T follicular helper cell (primary cell): ENCODE measurements around the gene MYCL.
"Not testable (repeated sequence)": the region's sequence is repeated elsewhere in the genome, so short reads cannot be mapped to it uniquely, and the experiment has no call there.

Source experiments
- DNase-seq: peaks from one replicate; pipeline ENCODE4 v3.0.0-alpha.2; 2020; ENCODE audit warnings: low read depth

Gene MYCL

GRCh38 chr1:39890880-39891279 lies 10.8 kb downstream of the MYCL start:
- no peak for DNase-seq

GRCh38 chr1:39890273-39890672 lies 11.4 kb downstream of the MYCL start:
- DNase-seq = no peak

GRCh38 chr1:39886757-39887231 lies 14.9 kb downstream of the MYCL start:
- no peak for DNase-seq

GRCh38 chr1:39885516-39885915 lies 16.2 kb downstream of the MYCL start:
- DNase-seq = no peak

GRCh38 chr1:39882152-39882551 lies 19.6 kb downstream of the MYCL start:
- DNase-seq = no peak

- DNase-seq = no peak
These were observed 23.4 kb downstream of the MYCL start for GRCh38 chr1:39877980-39878956.

- no peak for DNase-seq
These were observed 24.4 kb downstream of the MYCL start for GRCh38 chr1:39877231-39877778.

GRCh38 chr1:39876144-39876543 lies 25.6 kb downstream of the MYCL start:
- no peak for DNase-seq

GRCh38 chr1:39872698-39873097 lies 29.0 kb downstream of the MYCL start:
- DNase-seq = no peak

GRCh38 chr1:39871796-39872195 lies 29.9 kb downstream of the MYCL start:
- DNase-seq = no peak

- not testable (repeated sequence) for DNase-seq
These were observed 30.7 kb downstream of the MYCL start for GRCh38 chr1:39871043-39871442.

GRCh38 chr1:39869538-39870112 lies 32.1 kb downstream of the MYCL start:
- not testable (repeated sequence) for DNase-seq

- DNase-seq = no peak
These were observed 35.0 kb downstream of the MYCL start for GRCh38 chr1:39866767-39867166.

GRCh38 chr1:39865762-39866161 lies 36.0 kb downstream of the MYCL start:
- no peak for DNase-seq

GRCh38 chr1:39863177-39863576 lies 38.5 kb downstream of the MYCL start:
- DNase-seq = no peak

- DNase-seq = no peak
These were observed 40.7 kb downstream of the MYCL start for GRCh38 chr1:39861003-39861402.

- no peak for DNase-seq
These were observed 41.6 kb downstream of the MYCL start for GRCh38 chr1:39859859-39860812.

GRCh38 chr1:39858315-39858714 lies 43.4 kb downstream of the MYCL start:
- no peak for DNase-seq

GRCh38 chr1:39857126-39857878 lies 44.4 kb downstream of the MYCL start:
- DNase-seq = no peak

- DNase-seq = no peak
These were observed 47.0 kb downstream of the MYCL start for GRCh38 chr1:39854738-39855137.

- no peak for DNase-seq
These were observed 47.4 kb downstream of the MYCL start for GRCh38 chr1:39854314-39854713.
